SW 1271 (cell line): ENCODE results near the gene MED8.
"Not testable (repeated sequence)": the region's sequence is repeated elsewhere in the genome, so short reads cannot be mapped to it uniquely, and the experiment has no call there.

Source experiments
- DNase-seq, 2 experiments: peaks; one replicate each; lab custom pipeline; 2025; lab: John Stamatoyannopoulos, UW

Gene MED8

DNA sequence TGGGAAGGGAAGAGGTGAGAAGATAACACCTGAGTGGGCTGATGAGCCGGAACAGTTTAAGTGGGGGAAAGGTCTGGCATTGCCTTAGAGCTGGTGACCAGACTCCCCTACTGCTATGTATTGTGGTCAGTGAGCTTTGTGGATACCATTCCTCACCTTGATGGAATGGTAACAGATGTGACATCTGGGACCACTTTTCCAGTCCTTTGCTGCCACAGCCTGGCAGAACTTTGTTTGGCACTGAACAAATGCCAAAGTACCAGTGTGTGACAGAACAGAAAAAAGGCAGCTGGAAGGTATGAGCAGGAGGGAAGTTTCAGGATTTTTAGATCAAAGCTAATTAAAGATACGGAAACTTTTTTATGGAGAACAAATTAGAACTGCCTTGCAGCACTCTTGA, 6.2 kb downstream of the MED8 start:
- DNase-seq: no peak

DNA sequence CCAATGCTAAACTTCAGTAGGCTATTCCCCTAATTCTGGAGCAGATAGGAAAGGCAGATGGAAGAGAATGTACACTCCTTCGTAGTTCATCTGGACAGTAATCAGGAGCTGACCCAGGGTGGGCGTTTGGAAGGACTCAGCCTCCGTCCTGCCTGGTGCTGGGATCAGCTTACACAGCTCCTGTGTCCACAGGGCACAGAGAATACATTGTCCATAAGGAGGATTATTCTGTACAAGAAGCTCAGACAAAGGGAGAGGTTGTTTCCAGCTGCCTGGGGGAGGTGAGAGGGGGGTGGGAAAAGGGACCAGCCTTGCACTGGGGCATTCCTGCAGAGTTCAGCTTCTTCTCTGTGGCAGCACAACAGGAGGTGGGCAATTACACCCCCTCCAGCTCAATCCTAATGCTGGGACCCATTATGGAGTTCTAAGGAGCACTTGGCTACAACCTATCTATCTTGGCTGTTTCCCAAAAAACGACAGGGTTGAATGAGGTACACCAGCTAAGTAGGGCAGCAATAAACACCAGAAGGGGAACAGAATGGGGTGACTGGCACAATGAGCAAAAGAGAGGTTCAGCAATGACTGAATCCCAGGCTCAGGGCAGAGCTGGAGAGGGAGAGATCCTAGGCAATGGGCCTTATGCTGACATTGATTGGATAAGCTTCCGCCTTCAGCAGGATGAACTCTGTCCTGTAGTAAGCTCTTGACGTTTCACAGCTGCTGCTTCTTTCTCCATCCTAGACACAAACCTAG, 7.4 kb downstream of the MED8 start:
- no peak for DNase-seq

DNA sequence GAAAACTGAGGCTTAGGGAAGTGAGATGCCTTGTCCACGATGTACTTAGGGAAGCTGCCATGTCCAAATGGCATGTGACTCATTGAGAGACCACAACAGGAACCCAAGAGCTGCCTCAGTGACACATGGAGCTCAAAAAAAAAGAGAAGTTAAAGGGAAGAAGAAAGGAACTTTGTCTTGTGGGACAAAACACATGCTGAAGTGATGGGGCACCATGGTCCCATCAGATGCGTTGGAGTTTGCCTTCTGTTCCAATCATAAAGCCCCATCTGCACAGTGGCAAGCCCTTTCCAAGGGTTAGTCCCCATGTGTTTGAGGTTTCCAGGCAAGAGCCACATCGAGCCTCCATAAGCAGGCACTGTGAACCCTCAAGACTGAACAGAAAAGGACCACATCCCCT, 8.0 kb downstream of the MED8 start:
- no peak for DNase-seq

DNA sequence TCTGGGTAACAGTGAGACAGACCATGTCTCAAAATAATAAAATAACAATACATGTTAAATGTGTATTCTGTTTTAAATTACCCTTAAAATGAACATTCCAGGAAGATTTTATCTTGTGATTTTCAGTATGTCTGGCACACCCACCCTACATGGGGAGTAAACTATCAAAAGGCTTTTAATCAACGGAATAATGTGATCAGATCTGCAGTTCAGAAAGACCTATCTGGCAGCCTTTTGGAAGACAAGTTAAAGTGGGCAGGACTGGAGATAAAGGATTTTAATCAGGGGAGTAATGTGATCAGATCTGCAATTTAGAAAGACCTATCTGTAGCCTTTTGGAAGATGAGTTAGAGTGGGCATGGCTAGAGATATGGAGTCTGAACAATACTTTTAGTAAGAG, 10.1 kb downstream of the MED8 start:
- DNase-seq: no peak

DNA sequence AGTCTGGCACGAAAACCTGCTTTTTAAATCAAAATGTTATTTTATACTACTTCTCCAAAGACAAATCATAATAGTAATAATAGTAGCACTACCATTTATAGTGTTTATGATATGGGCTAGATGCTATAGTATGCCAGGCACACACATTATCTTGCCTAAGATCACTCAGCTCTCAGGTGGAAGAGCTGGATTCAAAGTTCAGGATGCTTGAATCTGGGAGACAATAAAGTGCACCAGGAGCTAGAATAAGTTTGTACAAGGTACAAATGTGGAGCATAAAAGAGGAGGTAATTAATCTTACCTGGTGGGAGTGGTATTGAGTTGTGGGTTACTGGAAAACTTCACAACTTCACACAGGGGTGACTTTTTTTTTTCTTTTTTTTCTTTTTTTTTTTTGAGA, 11.8 kb downstream of the MED8 start:
- no peak for DNase-seq

DNA sequence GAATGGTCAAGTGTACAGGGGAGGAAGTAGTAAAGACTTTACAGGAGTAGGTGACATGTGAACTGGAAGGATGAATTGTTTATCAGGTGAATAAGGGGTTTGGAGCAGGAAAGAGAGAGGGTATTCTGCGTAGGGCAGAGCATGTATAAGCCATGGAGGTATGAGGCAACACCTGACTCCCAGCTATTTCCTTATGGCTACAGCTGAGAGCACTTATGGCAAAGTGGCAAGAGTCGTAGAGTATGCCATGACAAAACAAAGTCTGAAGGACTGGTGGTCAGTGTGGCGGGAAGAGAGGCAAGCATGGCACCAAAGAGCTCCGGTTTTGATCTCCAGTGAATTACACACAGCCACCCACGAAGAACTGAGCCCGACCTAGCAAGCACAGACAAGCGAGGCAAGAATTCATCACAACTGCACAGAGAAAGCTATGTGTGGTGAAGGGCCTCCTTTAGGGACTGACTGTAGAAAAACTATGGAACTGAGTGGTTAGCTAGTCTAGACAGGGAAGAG, 12.8 kb downstream of the MED8 start:
- DNase-seq: no peak

DNA sequence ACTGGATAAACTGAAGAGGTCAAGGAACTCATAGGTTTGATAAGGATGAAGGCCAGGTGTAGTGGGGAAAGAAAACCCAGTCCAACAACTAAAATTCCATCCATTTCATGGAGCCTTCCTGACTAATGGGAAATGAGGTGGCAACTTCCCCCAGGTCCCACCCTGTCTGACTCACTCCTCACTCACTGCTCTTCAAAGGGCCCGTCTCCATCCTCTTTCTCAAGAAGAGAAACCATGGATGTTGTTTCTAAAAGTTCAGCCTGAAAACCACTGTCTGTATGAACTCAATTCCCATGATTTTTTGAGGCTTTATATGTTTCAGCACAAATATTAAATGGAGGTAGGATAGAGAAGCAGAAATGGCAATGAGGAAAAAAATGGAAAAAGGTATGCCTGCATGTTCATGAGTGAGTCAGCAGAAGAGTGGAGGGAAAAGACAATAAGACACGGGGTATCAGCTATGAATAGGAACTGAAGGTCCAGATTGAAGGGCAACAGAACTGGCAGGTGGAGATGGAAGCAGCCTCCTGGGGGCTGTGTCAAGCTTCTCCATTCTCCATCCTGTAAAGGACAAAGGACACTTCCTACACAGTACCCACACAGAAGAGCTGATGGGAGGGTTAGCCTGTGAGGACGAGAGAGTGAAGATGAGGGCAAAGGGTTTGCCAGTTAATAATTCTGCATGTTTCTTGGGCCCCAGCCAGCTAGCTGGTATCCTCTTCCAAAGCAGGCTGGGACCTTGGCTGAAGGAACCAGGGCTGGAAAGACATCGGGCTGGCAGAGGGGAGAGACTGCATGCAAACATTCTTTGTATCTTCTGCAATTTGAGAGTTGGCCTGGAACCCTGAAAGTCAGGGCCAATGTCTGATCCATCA, 16.3 kb downstream of the MED8 start:
- DNase-seq: peak; percentile 30 to 76

DNA sequence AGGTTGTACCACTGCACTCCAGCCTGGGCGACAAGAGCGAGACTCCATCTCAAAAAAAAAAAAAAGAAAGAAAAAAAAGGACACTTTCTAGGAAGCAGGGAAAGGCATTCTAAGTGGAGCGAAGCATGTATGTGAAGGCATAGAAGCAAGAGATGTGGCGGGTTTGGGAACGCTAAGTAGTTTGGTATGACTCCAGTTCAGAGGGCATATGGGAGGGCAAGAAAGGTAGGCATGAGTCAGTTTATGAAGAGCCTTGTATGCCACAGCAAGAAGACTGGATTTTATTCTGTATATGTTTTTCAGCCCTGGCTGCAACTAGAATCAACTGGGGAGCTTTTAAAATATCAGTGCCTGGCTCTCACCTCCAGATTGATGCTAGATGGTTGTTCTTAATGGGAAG, 17.4 kb downstream of the MED8 start:
- peak in 1 of 2 experiments; percentile 29 for DNase-seq

DNA sequence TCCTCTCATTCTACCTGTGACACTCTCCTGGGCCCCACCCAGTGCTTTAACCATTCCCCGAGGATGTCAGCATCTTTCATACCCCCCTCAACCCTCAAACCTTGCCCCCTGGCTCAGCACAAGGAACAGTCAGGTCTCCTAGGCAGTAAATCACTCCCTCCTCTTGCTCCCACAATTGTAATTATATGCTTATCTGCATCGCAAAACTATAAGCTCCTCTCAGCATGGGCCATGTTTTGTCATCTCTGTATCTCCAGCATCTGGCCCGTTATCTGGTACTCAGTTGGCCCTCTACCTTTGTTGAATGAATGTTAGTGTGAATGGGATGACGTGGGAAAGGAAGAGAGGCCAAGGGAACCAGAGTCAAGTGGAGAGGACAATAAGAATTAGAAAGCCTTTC, 19.0 kb downstream of the MED8 start:
- DNase-seq: no peak

DNA sequence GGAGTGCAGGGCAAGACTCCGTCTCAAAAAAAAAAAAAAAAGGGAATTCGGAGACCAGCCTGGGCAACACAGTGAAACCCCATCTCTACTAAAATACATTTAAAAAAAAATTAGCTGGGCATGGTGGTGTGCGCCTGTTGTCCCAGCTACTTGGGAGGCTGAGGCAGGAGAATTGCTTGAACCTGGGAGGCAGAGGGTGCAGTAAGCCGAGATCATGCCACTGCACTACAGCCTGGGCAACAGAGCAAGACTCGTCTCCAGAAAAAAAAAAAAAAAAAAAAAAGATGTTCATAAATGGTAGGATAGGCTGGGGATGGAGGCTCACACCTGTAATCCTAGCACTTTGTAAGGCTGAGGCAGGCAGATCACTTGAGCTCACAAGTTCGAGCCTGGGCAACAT, 19.8 kb downstream of the MED8 start:
- not testable (repeated sequence) for DNase-seq

DNA sequence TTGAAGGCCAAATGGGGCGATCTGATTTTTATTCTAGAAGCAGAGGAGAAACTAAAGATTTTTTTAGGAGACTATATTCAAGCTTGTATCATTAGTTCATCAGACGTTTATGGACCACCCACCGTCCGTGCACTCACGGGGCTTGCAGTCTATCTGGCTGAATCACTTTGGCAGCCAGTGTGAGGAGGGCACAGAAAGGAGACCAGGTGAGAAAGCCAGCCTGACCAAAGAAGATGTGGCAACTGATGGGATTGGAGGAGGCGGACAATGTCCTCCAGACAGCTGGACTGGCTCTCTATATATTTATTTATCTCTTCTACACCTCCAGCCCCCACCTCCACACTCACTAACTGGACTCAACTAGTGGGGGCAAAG, 21.0 kb downstream of the MED8 start:
- no peak for DNase-seq

DNA sequence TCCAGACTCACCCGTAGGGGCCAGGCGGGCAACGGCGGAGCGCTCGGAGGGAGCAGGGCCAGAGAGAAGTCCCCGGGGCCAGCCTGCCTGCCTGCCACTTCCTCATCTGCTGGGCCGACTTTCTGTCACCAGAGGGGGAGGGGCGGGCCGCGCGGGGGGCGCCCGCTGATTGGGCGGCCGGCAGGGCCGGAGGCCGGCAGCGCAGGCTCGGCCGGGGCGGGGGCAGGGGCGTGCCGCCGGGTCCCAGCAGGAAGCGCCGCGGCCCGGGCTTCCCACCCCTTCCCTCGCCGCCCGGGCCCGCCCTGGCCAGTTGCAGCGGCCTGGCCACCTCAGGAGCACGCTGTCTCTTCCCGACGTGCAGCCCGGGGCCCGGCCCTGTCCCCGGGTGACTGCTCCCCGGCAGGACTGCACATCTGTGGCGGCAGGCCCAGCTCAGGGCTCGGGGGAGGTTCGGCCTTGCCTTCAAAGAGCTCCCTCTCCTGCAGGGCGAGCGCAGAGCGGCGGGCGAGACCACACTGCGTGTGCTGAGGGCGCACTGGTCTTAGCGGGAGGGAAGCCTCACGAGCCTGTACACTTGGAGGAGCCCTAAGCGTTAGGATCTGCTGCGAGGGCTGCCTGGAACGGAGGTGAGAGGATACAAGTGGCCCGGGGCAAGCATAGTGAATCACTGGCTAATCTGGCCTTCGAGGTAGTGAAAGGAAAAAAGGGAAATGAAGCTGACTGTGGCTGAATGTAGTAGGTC, 21.5 kb downstream of the MED8 start, which contains the start of gene ELOVL1:
Gene ELOVL1, minus strand, starts transcription at position 108 of the 742 bp plus-strand sequence. CDS start 2,402 bp downstream, outside the sequence.
- peak; percentile 61 to 70 for DNase-seq

DNA sequence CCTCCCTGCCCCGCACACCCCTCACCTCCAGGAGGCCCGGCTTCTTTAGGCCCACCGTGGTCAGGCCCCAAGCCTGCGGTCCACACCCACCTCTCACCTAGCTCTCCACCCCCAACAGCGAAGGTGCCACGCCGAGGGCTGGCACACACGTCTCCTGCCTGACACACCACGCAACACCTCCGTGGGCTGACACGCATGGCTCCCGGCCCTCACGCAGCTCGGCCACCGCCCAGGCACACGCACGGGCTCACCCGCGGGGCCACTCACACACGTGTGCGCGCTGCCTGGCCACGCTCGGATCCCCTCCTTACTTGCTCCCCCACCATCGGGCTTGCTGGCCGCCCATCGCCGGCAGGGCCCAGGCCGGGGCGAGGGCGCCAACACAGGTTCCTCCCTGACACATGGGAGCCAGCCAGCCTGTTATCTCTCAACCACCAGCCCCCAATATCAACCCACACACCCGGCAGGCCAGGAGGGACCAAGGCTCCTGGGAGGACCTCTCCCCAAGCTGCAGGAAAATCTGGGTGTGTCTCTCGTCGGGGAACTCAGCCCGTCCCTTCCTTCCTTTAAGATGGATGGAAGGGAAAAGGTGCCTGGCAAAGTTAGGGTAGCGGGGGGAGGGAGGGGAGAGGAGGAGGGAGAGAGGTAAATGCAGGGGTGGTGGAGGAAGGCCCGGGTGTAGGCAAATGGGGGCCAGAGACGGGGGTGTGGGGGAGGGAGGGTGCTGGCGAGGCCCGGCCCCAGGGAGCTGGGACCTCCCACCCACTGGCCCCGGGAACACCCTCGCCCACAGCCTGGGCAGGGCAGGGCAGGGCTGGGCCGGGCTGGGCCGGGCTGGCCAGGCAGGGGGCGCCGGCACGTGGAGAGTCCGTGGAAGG, 22.3 kb downstream of the MED8 start:
- DNase-seq: peak; percentile 61 to 70

DNA sequence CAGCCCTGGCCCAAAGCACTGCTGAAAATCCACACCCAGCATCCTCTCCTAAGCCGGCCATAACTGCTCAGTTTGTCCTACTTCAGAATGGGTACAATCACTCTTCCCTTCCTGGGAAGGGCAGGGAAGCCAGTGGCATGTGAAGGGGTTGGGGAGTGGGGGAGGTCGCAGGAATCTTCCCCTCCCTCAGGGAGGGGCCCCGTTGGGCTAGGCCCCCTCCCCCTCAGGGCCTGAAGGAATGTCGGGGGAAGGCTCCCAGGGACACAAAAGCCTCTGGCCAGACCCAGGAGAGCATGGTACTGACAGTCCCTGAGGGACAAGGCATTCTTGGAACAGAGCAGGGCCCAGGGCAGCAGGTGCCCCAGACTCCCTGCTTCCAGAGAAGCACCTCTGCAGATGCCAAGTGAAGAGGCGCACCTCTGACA, 23.0 kb downstream of the MED8 start:
- DNase-seq: no peak

DNA sequence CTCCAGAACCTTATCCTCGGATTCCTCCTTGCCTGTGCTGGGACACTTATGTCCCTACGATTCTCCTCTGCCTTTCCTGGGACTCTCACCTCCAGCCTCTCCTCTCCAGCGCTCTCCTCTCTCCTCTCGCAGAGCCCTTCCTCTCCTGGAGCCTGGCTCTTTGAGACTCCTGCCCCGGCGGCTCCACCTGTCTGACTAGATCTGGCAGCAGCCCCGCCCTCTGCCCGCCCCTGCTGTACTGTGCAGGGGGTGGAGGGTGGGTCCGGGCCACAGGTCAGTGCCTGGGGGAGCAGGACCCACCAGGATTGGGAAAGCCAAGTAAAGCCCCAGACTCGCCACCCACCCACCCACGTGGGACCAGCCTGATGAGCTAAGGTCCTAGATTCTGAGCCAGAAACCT, 23.4 kb downstream of the MED8 start:
- DNase-seq: no peak

DNA sequence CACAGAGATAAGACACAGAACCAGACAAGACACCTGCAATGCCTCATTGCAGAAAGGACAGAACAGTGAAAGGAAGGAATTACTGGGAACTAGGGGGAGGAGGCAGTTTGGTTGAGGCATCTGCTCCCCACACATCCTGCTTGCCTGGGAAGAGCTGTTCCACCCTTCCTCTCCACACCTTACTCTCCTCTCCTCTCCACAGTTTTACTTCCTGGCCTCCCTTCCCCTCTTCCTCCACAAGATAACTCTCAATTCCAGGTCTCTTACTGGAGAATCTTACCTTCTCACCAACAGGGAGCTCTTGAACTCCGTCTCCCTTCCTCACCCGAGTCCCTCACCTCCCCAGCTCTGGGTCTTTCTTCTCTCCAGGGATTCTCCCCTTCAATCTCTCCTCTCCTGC, 23.9 kb downstream of the MED8 start:
- DNase-seq: no peak

DNA sequence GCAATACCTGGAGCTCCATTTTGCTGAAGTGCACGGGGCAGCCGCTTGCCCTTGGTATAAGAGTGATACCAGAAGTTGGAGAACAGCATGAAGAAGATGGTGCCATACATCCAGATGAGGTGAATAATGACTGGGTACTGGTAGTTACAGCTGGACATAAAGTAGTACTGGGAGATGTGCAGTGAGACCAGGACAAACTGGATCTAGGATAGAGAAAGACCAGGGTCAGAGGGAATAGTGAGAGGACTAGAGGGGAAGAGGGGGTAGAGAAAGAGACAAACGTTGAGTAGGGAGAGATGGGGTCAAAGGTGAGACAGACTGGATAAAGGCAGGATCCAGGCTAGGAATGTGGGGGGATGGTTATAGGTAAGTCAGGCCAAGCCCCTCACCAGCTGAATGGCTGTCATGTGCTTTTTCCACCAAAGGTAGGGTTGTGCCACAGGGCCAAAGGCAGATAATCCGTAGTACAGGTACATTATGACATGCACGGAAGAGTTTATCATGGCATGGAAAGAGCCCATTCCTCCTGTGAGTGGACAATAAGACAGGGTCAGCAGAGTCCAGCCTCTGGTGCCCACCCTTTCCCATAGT, 25.6 kb downstream of the MED8 start:
- DNase-seq: no peak

DNA sequence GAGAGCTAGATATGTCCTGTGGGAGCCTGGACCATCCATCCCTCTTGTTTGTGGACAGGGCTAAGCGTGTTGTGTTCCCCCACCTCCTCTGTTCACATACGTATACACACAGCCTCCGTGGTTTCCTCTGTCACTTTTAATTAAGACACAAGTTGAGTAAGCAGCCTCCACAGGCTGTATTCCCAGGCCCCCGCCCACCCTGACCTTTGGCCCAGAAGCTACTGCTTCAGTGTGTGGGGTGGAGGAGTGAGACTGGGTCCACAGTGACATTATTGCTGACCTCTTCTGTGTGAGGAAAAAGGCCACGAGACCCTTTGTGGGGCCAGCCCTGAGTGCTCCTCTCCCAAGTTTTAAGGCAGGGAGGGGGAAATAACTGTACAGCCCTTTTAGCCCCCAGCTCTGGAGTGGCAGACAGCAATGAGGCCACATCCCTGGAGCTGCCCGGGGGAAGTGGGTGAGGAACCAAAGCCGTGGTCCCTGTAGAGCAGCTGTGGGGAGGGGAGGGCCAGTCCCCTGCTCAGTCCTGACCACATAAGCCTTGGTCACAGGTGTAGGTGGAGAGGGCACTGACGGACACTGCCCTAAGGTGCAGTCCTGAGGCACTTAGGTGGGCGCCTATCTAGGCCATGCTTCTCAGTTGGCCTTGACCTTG, 26.2 kb downstream of the MED8 start:
- no peak for DNase-seq

DNA sequence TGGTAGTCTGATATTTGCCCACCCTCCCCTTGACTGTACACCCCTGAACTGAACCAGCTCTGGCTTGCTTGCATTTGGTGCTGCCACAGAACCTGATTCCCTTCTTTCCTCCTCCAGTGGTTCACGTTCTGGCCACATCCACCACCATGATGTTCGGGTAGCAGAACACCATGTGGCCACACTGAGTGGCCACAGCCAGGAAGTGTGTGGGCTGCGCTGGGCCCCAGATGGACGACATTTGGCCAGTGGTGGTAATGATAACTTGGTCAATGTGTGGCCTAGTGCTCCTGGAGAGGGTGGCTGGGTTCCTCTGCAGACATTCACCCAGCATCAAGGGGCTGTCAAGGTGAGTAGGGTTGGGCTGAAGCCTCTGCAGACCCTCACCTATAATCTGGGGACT, 29.0 kb downstream of the MED8 start:
- no peak for DNase-seq

DNA sequence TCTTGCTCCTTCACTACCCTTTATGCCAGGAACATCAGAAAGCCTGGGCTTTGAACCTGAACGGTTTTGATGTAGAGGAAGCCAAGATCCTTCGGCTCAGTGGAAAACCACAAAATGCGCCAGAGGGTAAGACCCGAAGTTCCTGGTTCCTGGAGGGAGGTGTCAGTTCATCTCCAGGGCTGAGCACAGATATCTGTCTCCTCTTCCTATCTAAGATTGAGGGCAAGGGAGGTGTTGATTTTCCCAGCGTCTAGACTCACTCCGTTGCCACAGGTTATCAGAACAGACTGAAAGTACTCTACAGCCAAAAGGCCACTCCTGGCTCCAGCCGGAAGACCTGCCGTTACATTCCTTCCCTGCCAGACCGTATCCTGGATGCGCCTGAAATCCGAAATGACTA, 29.9 kb downstream of the MED8 start:
- no peak for DNase-seq
